GM19463 (cell line): ENCODE data around the gene LIN7A.
"Not testable (repeated sequence)": the region's sequence is repeated elsewhere in the genome, so short reads cannot be mapped to it uniquely, and the experiment has no call there.

Experiments
- ATAC-seq: cut with Tn5 transposase; IDR thresholded peaks from one replicate; pipeline ENCODE4 v1.9.1; 2021; ENCODE audit warnings: mild to moderate bottlenecking, moderate library complexity; ENCODE audit not compliant: unreplicated experiment

LIN7A gene

GRCh38 chr12:80924437-80924836 is 13.3 kb downstream of the LIN7A start:
- ATAC-seq = no peak

- no peak for ATAC-seq
Measured at GRCh38 chr12:80920006-80920405, 17.7 kb downstream of the LIN7A start.

GRCh38 chr12:80917651-80918050 is 20.1 kb downstream of the LIN7A start:
- no peak for ATAC-seq

- ATAC-seq = no peak
Measured at GRCh38 chr12:80912901-80913770, 24.6 kb downstream of the LIN7A start.

- no peak for ATAC-seq
Measured at GRCh38 chr12:80909370-80909769, 28.4 kb downstream of the LIN7A start.

- no peak for ATAC-seq
Measured at GRCh38 chr12:80902711-80903110, 35.0 kb downstream of the LIN7A start.

- ATAC-seq = no peak
Measured at GRCh38 chr12:80901661-80902060, 36.1 kb downstream of the LIN7A start.

GRCh38 chr12:80895240-80895639 is 42.5 kb downstream of the LIN7A start:
- no peak for ATAC-seq

GRCh38 chr12:80894179-80894578 is 43.6 kb downstream of the LIN7A start:
- no peak for ATAC-seq

- peak; percentile 86 for ATAC-seq
Measured at GRCh38 chr12:80892597-80893445, 44.9 kb downstream of the LIN7A start.

GRCh38 chr12:80884651-80885050 is 53.1 kb downstream of the LIN7A start:
- ATAC-seq = no peak

- no peak for ATAC-seq
Measured at GRCh38 chr12:80881106-80881505, 56.6 kb downstream of the LIN7A start.

GRCh38 chr12:80878452-80878851 is 59.3 kb downstream of the LIN7A start:
- ATAC-seq = not testable (repeated sequence)

GRCh38 chr12:80877721-80878265 is 59.9 kb downstream of the LIN7A start:
- no peak for ATAC-seq

GRCh38 chr12:80872053-80872452 is 65.7 kb downstream of the LIN7A start:
- ATAC-seq = no peak

- no peak for ATAC-seq
Measured at GRCh38 chr12:80869264-80869663, 68.5 kb downstream of the LIN7A start.

GRCh38 chr12:80868576-80868975 is 69.2 kb downstream of the LIN7A start:
- no peak for ATAC-seq

GRCh38 chr12:80867941-80868340 is 69.8 kb downstream of the LIN7A start:
- ATAC-seq = no peak

GRCh38 chr12:80864046-80864735 is 73.5 kb downstream of the LIN7A start:
- no peak for ATAC-seq

GRCh38 chr12:80862531-80862930 is 75.2 kb downstream of the LIN7A start:
- ATAC-seq = no peak
